22Rv1 (cell line): ENCODE measurements around the gene DNAJC15.

Source experiments
- CTCF ChIP-seq: fragments of 450-650 bp; IDR thresholded peaks from 2 replicates; pipeline ENCODE4 v1.5.1; 2017; ENCODE audit warnings: mild to moderate bottlenecking
- ZFX ChIP-seq: fragments of 450-650 bp; IDR thresholded peaks from 2 replicates; pipeline ENCODE4 v1.6.1; 2017; ENCODE audit warnings: antibody characterized with exemption, borderline replicate concordance

- TF ChIP-seq CTCF (no peak), ZFX (no peak)
Measured at GRCh38 chr13:42977219-42977659, 46.1 kb upstream of the DNAJC15 start.
